Chondrocyte (in vitro differentiated cells): Measurements from ENCODE around the gene GIT1. TPM values are rescaled to one million over a fixed set of nuclear protein-coding genes. Genes with fewer than 3 reads are reported as not detected.

Experiments
- DNase-seq: peaks from one replicate; pipeline ENCODE4 v3.0.0; 2021; ENCODE audit warnings: mixed read lengths, low spot score
- H3K27ac Mint-ChIP-seq: one replicate; pipeline ENCODE4 v1.8.0; 2021; ENCODE audit warnings: mild to moderate bottlenecking, moderate library complexity, mixed read lengths; ENCODE audit not compliant: unreplicated experiment
- H3K27me3 Mint-ChIP-seq: 2 replicates; pipeline ENCODE4 v1.8.0; 2021; ENCODE audit warnings: low read depth, mixed read lengths
- H3K36me3 Mint-ChIP-seq: 2 replicates; pipeline ENCODE4 v1.8.0; 2021; ENCODE audit warnings: low read depth, mixed read lengths
- H3K4me1 Mint-ChIP-seq: 2 replicates; pipeline ENCODE4 v1.8.0; 2021; ENCODE audit warnings: low read depth, mild to moderate bottlenecking, mixed read lengths
- H3K4me3 Mint-ChIP-seq: one replicate; pipeline ENCODE4 v1.8.0; 2021; ENCODE audit warnings: mild to moderate bottlenecking, moderate library complexity, mixed read lengths; ENCODE audit not compliant: unreplicated experiment
- H3K9me3 Mint-ChIP-seq: 2 replicates; pipeline ENCODE4 v1.8.0; 2021; ENCODE audit warnings: low read depth, mixed read lengths
- total RNA-seq: library from RNA; stranded (reverse); gene quantifications from 3 replicates; pipeline ENCODE4 v1.2.1, GENCODE V29; 2021
- TF ChIP-seq, protein P1 (sequence below): fragments of 200-600 bp; sonication (generic); IDR thresholded peaks from 2 replicates; pipeline ENCODE4 v1.5.0; 2021; ENCODE audit warnings: antibody characterized with exemption, mild to moderate bottlenecking, moderate library complexity

GIT1 gene
- total RNA-seq, 1 donor from 2014 or later = 37.7 TPM

DNA sequence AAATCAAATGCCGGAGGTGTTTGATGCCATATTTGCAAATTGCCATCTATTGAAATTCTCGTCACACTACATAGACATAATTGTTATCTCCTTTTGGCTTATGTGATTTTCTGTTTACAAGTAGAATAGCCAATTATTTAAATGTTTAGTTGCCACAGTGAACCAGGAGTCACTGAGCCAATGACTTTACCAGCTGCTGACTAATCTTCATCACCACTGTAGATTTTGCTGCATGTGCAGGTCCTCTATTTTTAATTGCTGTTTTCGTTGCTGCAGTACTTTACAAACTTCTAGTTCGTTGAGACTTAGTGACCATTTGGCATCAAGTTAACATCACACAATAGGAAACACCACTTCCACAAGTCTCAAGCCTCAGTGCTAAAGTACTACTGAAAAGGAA, 45.4 kb downstream of the GIT1 start:
- Mint-ChIP-seq H3K36me3 (peaks cover 10% of the 10 kb centered on the region), H3K27me3 (no peaks in the 10 kb centered on the region), H3K4me3 (no peak overlapping the region), H3K27ac (no peak overlapping the region), H3K4me1 (peaks cover 9% of the 10 kb centered on the region), H3K9me3 (no peaks in the 10 kb centered on the region)
- no peak for DNase-seq
- TF ChIP-seq, protein P1, sequence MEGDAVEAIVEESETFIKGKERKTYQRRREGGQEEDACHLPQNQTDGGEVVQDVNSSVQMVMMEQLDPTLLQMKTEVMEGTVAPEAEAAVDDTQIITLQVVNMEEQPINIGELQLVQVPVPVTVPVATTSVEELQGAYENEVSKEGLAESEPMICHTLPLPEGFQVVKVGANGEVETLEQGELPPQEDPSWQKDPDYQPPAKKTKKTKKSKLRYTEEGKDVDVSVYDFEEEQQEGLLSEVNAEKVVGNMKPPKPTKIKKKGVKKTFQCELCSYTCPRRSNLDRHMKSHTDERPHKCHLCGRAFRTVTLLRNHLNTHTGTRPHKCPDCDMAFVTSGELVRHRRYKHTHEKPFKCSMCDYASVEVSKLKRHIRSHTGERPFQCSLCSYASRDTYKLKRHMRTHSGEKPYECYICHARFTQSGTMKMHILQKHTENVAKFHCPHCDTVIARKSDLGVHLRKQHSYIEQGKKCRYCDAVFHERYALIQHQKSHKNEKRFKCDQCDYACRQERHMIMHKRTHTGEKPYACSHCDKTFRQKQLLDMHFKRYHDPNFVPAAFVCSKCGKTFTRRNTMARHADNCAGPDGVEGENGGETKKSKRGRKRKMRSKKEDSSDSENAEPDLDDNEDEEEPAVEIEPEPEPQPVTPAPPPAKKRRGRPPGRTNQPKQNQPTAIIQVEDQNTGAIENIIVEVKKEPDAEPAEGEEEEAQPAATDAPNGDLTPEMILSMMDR = no peak

DNA sequence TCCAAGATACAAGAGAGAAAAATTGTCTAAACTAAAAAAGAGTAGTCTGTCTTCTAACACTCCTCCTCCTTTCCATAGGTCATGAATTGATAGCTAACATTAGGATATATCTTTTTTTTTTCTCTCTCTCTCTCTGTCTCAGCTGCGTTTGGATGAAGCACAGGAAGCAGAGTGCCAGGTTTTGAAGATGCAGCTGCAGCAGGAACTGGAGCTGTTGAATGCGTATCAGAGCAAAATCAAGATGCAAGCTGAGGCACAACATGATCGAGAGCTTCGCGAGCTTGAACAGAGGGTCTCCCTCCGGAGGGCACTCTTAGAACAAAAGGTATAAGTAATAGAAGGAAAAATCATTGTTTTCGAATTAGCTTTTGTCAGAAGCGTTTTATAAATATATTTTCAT, 55.5 kb downstream of the GIT1 start:
- Mint-ChIP-seq H3K9me3 (no peaks in the 10 kb centered on the region), H3K27ac (no peak overlapping the region)
- TF ChIP-seq, protein P1 = no peak

DNA sequence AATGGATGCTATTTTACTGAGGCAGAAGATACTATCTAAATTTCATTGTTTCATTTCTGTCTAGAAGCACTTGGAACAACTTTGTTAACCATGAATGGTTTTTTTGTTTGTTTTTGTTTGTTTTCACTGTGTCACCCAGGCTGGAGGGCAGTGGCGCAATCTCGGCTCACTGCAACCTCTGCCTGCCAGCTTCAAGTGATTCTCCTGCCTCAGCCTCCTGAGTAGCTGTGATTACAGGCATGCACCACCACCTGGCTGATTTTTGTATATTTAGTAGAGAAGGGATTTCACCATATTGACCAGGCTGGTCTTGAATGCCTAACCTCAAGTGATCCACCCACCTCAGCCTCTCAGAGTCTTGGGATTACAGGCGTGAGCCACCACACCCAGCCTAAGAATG, 63.1 kb downstream of the GIT1 start:
- Mint-ChIP-seq H3K27ac (no peak overlapping the region), H3K9me3 (no peaks in the 10 kb centered on the region), H3K4me1 (peaks cover 4% of the 10 kb centered on the region), H3K36me3 (peaks cover 19% of the 10 kb centered on the region), H3K4me3 (no peak overlapping the region), H3K27me3 (no peaks in the 10 kb centered on the region)
- TF ChIP-seq, protein P1 = no peak
- DNase-seq = peak; percentile 2

More for the DNA sequence above, 55.5 kb downstream of the GIT1 start:
- Mint-ChIP-seq H3K36me3 (peaks cover 22% of the 10 kb centered on the region), H3K27me3 (no peaks in the 10 kb centered on the region), H3K4me3 (no peak overlapping the region), H3K4me1 (no peaks in the 10 kb centered on the region)
- DNase-seq = no peak

DNA sequence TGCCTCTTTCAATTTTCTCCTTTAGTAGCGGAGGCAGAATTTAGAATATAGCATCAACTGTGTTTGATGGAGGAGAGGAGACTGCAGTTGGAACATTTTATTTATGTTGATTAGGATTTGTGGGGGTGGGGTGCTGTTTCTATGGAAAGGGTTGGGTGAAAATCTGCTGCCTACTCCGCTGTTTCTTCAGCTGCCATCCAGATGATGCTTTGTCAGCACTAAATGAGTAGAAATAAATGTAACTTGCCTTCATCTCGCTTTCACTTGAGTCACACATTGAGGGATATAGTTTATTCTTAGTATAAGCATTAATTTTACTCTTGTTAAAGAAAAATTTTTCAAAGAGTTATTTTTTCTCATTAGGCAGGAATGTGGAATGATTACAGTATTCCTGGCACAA, 64.8 kb downstream of the GIT1 start:
- no peak overlapping the region for H3K4me3 Mint-ChIP-seq
- H3K27me3 Mint-ChIP-seq = no peaks in the 10 kb centered on the region
- H3K4me1 Mint-ChIP-seq = peaks cover 4% of the 10 kb centered on the region
- TF ChIP-seq, protein P1 = no peak
- peaks cover 17% of the 10 kb centered on the region for H3K36me3 Mint-ChIP-seq
- H3K27ac Mint-ChIP-seq = peak overlapping the region; percentile 9
- H3K9me3 Mint-ChIP-seq = no peaks in the 10 kb centered on the region
- no peak for DNase-seq

Other genes with a start within 250 kb of the GIT1 start
- gene TAOK1, start 199.3 kb downstream of the GIT1 start, total RNA-seq = 77.7 to 87.1 TPM (median 85.7 TPM) in 3 replicates
- 10.2 to 16.7 TPM (median 11.7 TPM) in 3 replicates for gene ABHD15, start 22.6 kb downstream of the GIT1 start, total RNA-seq
- gene TP53I13, start 20.9 kb downstream of the GIT1 start, total RNA-seq = 44.6 to 49.8 TPM (median 48.3 TPM) in 3 replicates
- gene ANKRD13B, start 3.5 kb upstream of the GIT1 start, total RNA-seq = 21.6 to 27.1 TPM (median 24.5 TPM) in 3 replicates
- gene CORO6, start 33.3 kb upstream of the GIT1 start, total RNA-seq = 6.7 to 7.6 TPM (median 7.2 TPM) in 3 replicates